Measurements from ENCODE around the gene MTRF1.

GRCh38 chr13:41193469-41193868 lies 69.9 kb downstream of the MTRF1 start:
- TF ChIP-seq, protein P1, sequence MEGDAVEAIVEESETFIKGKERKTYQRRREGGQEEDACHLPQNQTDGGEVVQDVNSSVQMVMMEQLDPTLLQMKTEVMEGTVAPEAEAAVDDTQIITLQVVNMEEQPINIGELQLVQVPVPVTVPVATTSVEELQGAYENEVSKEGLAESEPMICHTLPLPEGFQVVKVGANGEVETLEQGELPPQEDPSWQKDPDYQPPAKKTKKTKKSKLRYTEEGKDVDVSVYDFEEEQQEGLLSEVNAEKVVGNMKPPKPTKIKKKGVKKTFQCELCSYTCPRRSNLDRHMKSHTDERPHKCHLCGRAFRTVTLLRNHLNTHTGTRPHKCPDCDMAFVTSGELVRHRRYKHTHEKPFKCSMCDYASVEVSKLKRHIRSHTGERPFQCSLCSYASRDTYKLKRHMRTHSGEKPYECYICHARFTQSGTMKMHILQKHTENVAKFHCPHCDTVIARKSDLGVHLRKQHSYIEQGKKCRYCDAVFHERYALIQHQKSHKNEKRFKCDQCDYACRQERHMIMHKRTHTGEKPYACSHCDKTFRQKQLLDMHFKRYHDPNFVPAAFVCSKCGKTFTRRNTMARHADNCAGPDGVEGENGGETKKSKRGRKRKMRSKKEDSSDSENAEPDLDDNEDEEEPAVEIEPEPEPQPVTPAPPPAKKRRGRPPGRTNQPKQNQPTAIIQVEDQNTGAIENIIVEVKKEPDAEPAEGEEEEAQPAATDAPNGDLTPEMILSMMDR (IDR thresholded peaks at IDR 0.05; ENCODE audit: control extremely low read depth in 1 of 3, insufficient read depth in 1 of 3, low read depth in 1 of 3, low read length in 3 of 3), result no peak
- no peak for TF ChIP-seq TEAD4 (IDR thresholded peaks at IDR 0.05; ENCODE audit: low read depth, low read length)
- TF ChIP-seq, protein P2, sequence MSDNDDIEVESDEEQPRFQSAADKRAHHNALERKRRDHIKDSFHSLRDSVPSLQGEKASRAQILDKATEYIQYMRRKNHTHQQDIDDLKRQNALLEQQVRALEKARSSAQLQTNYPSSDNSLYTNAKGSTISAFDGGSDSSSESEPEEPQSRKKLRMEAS (IDR thresholded peaks at IDR 0.05), result no peak
- no peak for TF ChIP-seq BACH1 (IDR thresholded peaks at IDR 0.05; ENCODE audit: low read length)
- no peak for TF ChIP-seq EZH2 (IDR thresholded peaks at IDR 0.05; ENCODE audit: low read depth, low read length, severe bottlenecking)

Measured in H1 (cell line).